Measurements from ENCODE around the gene WWOX.

The WWOX gene

DNA sequence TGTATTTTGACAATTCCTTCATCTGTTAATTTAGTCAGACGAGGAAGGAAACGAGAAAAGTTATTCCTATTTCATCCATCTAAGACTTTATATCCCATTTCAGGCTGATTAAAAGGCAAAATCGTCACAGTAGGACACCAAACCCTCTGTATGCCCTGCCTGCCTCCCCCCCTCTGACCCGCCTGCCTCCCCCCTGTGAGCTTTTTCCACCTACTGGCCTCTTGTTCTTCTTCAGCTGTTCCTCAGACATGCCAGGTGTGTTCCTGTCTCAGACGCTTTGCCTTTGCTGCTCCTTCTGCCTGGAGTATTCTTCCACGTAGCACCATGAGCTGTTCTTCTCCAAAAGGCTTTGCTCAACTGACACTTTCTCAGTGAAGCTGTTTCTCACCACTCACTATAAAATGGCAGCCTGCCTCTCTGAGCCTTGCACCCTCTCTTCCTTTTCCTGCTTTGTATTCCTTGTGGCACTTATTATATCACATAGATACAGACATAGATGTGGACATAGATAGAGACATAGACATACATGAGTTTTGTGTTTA is 777.7 kb downstream of the WWOX start:
- H3K4me3 ChIP-seq (ENCODE audit: low read depth, low read length) = no peak overlapping the region
- TF ChIP-seq, protein P1, sequence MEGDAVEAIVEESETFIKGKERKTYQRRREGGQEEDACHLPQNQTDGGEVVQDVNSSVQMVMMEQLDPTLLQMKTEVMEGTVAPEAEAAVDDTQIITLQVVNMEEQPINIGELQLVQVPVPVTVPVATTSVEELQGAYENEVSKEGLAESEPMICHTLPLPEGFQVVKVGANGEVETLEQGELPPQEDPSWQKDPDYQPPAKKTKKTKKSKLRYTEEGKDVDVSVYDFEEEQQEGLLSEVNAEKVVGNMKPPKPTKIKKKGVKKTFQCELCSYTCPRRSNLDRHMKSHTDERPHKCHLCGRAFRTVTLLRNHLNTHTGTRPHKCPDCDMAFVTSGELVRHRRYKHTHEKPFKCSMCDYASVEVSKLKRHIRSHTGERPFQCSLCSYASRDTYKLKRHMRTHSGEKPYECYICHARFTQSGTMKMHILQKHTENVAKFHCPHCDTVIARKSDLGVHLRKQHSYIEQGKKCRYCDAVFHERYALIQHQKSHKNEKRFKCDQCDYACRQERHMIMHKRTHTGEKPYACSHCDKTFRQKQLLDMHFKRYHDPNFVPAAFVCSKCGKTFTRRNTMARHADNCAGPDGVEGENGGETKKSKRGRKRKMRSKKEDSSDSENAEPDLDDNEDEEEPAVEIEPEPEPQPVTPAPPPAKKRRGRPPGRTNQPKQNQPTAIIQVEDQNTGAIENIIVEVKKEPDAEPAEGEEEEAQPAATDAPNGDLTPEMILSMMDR (IDR thresholded peaks at IDR 0.05; ENCODE audit: insufficient read depth, low read depth, low read length, missing control alignments) = no peak
- DNase-seq (ENCODE audit: low read depth) = no peak

DNA sequence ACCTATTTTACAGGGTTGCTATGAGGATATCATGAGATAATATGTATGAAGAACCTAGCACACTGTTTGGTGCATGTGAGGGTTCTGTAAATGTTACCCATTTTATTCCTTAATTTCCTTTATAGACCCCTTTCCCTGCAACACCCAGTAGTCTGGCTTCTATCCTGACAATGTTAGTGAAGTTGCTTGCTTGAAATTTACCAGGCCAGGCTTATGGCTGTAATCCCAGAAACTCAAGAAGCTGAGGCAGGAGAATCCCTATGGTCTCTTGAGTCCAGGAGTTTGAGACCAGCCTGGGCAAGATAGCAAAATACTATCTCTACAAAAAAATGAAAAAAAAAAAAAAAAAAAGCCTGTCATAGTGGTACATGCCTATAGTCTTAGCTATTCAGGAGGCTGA is 779.1 kb downstream of the WWOX start:
- no peak overlapping the region for H3K4me3 ChIP-seq (ENCODE audit: low read depth, low read length)
- TF ChIP-seq, protein P1 (IDR thresholded peaks at IDR 0.05; ENCODE audit: insufficient read depth, low read depth, low read length, missing control alignments) = no peak
- no peak for DNase-seq (ENCODE audit: low read depth)

DNA sequence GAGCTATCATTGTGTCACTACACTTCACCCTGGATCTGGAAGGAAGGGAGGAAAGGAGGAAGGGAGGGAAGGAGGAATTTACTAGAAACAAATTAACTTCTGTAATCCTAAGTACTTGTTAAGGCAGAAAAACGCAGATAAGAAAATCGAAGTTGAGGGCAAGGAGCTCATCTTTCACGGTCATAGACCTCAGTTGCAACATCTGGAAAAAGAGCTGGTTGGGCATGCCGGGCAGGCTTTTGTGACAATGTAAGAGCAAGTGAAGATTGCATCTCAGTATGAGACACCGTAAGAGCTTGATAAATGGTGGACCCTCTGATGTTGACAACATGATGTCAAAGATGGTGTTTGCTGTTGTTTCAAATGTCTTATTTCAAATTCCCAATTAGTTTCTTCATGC is 779.6 kb downstream of the WWOX start:
- DNase-seq (ENCODE audit: low read depth) = no peak
- no peak overlapping the region for H3K4me3 ChIP-seq (ENCODE audit: low read depth, low read length)
- TF ChIP-seq, protein P1 (IDR thresholded peaks at IDR 0.05; ENCODE audit: insufficient read depth, low read depth, low read length, missing control alignments) = no peak

DNA sequence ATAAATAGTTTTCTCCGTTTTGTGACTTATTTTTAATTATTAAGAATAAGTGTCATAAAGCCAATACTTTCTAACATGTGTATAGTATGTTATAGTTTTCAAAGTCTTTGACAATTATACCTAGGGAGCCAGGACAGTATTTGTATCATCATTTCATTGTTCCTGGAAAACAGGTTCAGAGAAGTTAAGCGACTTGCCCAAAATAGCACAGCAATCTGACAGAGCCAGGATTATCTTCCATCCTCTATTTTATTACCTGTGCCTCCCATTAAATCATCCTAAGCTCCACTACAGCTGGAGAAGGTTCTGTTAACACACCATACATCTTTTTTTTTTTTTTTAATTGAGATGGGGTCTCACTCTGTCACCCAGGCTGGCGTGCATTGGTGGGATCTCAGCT is 782.7 kb downstream of the WWOX start:
- no peak for DNase-seq (ENCODE audit: low read depth)
- TF ChIP-seq, protein P1 (IDR thresholded peaks at IDR 0.05; ENCODE audit: insufficient read depth, low read depth, low read length, missing control alignments) = no peak
- no peak overlapping the region for H3K4me3 ChIP-seq (ENCODE audit: low read depth, low read length)

DNA sequence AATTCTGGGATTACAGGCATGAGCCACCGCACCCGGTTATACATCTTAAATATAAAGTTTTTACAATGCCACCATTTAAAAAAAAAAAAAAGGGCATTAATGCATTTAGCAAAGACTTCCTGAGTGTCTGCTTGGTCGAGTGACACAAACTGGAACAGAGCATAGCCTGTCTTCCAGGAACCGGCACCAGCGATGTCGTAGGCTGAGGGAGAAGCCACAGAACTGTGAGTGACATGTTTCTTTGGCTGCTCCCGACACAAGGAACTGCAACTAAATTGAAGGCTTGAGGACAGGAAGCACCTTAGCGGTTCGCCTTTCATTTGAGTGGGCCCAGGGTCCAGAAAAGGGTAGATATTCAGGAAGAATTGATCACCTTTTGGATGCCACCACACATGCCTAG is 783.3 kb downstream of the WWOX start:
- H3K4me3 ChIP-seq (ENCODE audit: low read depth, low read length) = no peak overlapping the region
- TF ChIP-seq, protein P1 (IDR thresholded peaks at IDR 0.05; ENCODE audit: insufficient read depth, low read depth, low read length, missing control alignments) = no peak
- no peak for DNase-seq (ENCODE audit: low read depth)

DNA sequence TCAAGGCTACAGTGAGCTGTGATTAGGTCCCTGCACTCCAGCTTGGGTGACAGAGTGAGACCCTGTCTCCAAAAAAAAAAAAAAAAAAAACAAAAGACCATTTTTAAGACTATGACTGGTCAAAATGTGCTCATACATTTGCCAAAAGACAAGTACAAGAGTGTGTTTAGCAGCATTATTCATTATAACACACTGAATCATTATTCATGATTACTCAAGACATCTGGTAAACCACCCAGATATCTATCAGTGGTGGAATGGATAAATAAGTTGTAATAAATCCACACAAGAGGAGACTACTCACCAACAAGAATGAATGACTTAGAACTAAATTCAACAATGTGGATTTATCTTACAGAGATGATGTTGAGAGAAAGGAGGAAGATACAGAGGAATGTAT is 784.8 kb downstream of the WWOX start:
- H3K4me3 ChIP-seq (ENCODE audit: low read depth, low read length) = no peak overlapping the region
- TF ChIP-seq, protein P1 (IDR thresholded peaks at IDR 0.05; ENCODE audit: insufficient read depth, low read depth, low read length, missing control alignments) = no peak
- no peak for DNase-seq (ENCODE audit: low read depth)

DNA sequence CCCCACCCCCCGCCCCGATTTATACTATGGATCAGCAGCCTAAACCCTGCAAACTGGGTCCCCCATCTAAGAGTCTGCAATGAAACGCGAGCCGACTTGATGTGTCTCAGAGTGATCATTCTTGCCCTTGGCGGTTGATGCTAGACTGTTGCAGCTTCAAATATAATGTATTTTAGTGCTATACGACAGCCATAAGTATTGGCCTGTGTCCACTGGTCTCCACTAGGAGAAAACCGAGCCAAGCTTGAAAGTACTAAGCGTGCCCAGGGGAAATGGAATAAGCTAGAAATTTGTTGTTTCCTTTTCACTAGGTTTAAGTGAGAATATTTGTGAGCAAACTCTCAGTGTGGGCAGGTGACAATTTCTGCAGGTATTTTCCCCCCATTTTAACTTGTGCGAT is 789.9 kb downstream of the WWOX start:
- no peak for DNase-seq (ENCODE audit: low read depth)
- TF ChIP-seq, protein P1 (IDR thresholded peaks at IDR 0.05; ENCODE audit: insufficient read depth, low read depth, low read length, missing control alignments) = no peak
- H3K4me3 ChIP-seq (ENCODE audit: low read depth, low read length) = no peak overlapping the region
